KG1 (cell line): ENCODE data around the gene RDH12.
"Not testable (repeated sequence)": the region's sequence is repeated elsewhere in the genome, so short reads cannot be mapped to it uniquely, and the experiment has no call there.

Source experiments
- DNase-seq: peaks from one replicate; lab custom pipeline; 2025; lab: John Stamatoyannopoulos, UW

Gene RDH12

DNA sequence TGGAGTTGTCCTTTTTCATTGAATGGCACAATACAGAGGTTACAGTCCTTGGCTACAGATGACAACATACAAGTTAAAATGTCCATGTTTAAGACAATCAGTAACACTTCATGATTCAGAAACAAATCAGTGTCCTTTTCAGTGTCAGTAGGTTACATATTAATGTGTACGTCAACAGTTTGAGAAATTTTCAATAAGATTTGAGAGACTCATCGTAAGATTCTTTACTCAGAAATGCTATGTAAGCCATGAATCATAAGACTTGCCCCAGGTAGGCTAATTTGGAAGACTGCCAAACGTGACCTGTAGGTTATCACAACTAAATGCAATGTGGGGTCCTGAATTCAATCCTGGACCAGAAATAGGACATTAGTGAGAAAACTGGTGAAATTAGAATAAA lies 3.5 kb downstream of the RDH12 start:
- no peak for DNase-seq

DNA sequence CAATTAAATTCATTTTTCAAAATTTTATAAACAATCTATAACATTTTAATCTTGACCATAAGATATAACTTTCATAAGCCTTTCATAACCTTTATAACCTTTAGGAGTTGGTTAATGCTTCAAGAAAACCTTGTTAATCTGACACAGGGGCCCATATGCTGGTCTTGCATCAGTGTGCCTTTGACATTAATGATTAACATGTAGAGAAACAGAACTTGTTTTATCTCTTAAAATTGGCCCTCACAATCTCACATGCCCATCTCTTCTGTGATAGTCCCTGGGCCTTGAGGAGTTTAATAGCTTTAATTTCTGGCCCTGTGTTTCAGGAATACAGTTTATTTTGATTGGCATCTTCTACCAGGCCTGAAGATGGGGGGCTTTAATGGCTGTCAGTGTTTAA lies 7.7 kb downstream of the RDH12 start:
- DNase-seq: not testable (repeated sequence)

DNA sequence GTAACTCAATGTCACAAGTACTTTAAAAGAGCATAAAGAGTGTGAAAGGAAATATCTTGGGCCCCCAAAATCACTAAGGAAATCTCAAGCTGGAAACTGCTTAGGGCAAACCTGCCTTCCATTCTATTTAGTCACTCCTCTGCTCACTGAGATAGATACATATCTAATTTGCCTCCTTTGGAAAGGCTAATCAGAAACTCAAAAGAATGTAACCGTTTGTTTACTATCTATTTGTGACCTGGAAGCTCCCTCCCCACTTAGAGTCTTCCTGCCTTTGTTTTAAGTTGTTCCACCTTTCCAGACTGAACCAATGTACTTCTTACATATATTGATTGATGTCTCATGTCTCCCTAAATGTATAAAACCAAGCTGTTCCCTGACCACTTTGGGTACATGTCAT lies 8.1 kb downstream of the RDH12 start:
- DNase-seq: not testable (repeated sequence)

DNA sequence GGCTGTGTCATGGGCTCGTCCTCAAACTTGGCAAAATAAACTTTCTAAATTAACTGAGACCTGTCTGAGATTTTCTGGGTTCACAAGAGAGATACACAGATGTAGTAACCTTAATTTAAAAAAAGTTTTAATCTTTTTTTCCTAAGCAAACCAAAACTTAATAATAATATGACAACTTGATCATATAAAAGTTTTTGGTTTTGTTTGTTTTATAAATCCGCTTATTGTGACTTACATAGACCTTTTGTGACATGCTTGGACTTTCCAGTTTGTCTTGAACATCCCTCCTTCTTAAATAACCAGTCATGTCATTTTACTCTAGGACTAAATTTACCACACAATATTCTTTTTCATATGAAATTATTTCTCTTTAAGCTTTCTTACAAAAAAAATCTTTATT lies 8.5 kb downstream of the RDH12 start:
- DNase-seq: no peak

DNA sequence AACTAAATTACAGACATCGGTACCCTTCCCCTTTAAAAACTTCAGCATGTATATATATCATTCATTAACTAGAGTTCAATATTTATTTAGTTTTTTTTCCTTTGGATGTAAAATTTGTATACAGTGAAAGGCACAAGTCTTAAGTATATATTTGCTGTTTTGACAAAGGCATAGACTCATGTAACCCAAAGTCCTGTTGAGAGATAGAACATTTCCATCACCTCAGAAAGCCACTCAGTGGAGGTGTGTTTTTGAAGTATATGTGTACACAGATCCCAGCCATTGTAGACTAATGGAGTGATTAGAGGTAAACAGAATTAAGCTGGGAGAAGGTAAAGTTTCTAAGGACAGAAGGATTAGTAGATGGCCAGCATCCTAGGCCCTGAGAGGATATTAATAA lies 15.4 kb downstream of the RDH12 start:
- no peak for DNase-seq

DNA sequence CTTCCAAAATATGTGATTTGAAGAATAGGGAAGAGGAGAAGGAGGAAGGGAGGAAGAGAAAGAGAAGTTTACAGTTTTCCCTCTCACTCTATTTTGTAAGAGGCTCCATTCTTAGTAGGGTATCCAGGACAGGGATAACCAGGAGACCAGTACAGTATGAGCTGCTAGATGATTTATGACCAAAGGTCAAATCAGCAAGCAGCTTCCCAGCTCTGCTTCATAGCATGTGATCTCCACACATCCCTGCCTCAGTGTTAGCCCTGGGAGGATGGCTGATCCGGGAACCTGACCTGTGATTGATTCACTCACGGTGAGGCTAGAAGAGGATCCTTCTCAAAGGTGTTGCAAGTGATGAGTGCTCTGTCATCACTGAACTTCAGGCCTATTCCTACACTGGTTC lies 16.6 kb downstream of the RDH12 start:
- no peak for DNase-seq

DNA sequence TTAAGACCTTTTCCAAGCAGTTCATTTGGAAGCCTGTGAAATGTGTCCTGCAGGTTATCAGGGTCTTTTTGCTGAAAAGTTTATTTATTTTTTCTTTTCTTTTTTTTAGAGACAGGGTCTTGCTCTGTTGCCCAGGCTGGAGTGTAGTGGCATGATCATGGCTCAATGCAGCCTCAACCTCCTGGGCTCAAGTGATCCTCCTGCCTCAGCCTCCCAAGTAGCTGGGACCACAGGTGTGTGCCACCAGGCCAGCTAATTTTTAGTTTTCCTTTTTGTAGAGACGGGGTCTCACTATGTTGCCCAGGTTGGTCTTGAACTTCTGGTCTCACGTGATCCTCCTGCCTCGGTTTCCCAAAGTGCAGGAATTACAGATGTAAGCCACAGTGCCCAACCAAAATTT lies 17.7 kb downstream of the RDH12 start:
- DNase-seq: not testable (repeated sequence)

DNA sequence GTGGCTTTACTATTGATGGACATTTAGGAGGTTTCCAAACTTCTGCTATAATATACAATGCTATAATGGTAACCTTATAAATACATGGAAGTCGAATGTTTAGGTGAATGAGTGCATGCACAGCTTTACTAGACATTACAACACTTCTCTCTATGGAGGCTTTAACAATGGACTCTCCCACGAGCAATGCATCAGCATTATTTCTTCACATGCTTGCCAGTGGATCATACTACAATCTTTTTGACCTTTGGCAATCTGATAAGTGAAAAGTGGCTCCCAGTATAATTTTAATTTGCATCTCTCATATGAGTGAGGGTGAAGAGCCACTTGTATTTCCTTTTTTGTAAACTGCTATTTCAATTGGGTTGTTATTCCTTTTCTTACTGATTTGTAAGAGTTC lies 18.2 kb downstream of the RDH12 start:
- no peak for DNase-seq

DNA sequence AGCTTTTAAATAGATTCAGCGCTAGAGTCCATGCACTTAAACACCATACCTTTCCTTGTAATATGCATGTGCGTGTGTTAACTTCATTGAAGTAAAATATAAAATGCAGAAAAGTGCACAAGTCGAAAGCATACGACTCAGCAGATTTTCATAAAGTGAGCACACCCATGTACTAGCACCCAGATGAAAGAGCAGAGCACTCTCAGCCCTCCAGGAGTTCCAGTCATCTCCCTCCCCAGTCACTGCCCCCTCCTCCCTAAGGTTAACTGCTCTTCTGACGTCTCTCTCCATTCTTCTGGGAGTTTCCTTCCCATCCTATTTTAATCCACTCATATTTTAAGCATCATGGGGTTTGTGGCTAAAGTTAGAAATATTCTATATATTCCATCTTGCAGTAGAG lies 20.2 kb downstream of the RDH12 start:
- DNase-seq: no peak

DNA sequence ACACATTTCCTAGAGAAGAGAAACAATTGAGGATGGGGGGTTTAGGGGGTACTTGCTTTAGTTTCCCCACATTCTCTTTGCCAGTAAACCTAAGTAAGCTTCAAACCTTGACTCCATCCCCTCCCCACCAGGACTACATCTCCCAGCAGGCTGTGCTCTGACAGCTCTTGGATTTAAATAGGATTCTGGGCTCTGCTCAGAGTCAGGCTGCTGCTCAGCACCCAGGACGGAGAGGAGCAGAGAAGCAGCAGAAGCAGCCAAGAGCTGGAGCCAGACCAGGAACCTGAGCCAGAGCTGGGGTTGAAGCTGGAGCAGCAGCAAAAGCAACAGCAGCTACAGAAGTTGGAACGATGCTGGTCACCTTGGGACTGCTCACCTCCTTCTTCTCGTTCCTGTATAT lies 20.6 kb downstream of the RDH12 start:
- DNase-seq: no peak

DNA sequence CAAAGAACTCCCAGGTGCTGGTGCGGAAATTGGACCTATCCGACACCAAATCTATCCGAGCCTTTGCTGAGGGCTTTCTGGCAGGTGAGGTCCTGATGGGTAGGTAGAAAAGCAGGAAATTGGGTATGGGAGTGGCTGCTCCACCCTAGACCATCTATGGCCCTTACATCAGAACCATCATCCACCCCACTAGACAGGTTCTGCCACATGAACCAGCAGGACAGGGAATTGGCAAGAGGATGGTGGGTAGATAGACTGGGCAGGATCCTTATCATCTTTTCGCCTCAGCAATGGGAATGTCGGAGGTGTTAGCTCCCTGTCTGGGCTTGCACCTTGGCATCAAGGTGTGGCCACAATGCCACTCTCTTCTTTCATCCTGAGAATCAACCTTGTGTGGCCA lies 23.5 kb downstream of the RDH12 start:
- DNase-seq: no peak

DNA sequence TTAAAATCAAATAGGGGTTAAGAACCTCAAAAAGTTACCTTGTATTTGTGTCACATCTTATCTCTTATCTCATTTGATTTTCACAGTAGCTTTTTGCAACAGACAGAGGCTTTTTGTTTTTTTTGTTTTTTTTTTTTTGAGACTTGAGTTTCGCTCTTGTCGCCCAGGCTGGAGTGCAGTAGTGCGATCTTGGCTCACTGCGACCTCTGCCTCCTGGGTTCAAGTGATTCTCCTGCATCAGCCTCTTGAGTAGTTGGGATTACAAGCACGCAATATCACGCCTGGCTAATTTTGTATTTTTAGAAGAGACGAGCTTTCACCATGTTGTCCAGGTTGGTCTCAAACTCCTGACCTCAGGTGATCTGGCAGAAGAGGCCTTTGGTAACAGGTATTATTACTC lies 25.7 kb downstream of the RDH12 start:
- DNase-seq: no peak

DNA sequence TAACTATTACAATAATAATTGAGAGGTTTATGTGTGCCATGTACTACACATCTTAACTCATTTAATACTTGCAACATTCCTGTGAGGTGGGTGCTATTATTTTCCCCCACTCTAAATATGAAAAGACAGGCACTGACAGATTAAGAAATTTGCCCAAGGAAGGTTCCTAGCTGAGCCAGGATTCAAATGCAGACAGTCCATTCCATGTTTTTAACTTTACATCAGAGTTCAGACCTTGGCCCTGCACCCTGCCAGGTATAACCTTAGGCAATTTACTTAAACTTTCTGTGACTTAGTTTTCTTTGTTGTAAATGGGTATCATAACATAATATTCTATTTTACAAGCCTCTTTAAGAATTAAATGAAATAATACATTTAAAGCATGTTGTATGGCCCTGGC lies 26.6 kb downstream of the RDH12 start:
- no peak for DNase-seq

DNA sequence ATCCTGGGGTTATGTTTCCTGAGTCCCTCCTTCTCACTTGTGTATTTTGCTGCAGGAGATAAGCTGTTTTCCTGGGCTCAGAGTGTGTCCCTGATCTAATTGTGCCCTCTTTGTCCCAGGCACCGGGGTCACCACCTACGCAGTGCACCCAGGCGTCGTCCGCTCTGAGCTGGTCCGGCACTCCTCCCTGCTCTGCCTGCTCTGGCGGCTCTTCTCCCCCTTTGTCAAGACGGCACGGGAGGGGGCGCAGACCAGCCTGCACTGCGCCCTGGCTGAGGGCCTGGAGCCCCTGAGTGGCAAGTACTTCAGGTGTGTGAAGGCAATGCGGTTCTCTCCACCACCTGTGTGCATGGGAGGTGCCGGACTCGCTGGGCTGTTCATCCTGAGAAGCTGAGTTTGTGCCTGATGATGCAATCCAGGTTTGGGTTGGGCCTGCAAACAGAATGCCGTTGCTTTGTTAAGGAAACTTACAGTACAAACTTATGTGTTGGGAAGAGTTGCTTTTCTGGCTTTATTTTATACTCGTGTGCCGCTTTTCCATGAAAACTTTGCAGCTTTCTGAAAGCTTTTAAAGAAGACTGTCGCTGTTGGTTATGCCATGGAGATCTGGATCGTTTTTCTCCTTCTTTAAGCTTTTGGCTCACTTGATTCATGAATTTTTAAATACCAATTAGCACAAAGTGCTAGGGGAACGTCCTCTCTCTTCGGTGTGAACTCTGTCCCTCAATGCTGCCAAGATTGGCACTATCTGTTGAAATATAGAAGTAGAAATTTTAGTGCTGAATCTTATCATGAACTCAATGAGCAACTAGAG lies 27.6 kb downstream of the RDH12 start:
- no peak for DNase-seq

DNA sequence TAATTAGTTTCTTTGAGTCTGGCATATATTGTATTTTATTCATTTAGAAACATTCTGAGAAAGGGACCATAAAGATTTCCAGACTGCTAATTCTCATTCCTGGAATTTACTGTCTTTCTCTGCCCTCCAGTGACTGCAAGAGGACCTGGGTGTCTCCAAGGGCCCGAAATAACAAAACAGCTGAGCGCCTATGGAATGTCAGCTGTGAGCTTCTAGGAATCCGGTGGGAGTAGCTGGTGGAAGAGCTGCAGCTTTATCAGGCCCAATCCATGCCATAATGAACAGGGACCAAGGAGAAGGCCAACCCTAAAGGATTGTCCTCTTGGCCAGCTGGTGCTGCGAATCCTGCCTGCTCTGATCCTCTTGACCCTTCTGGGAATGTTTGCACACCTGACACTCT lies 31.9 kb downstream of the RDH12 start:
- no peak for DNase-seq

DNA sequence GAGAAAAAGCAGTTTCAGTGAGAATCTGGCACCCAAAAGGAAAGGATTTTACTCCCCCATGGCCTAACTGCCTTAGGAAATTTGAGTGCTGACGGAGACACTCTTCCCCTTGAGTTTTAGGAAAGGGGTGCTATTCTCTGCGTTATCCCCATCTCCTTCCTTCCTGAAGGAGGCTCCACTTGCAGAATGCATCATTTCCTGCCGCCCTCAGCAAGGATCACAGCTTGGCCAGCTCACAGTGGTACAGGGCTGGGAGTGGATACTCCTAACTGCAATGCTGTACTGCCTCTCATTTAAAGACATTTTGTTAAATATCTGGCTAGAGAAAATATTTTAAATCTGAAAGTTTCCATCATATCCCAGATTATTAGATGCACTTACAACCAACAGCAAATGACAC lies 33.0 kb downstream of the RDH12 start:
- DNase-seq: no peak

DNA sequence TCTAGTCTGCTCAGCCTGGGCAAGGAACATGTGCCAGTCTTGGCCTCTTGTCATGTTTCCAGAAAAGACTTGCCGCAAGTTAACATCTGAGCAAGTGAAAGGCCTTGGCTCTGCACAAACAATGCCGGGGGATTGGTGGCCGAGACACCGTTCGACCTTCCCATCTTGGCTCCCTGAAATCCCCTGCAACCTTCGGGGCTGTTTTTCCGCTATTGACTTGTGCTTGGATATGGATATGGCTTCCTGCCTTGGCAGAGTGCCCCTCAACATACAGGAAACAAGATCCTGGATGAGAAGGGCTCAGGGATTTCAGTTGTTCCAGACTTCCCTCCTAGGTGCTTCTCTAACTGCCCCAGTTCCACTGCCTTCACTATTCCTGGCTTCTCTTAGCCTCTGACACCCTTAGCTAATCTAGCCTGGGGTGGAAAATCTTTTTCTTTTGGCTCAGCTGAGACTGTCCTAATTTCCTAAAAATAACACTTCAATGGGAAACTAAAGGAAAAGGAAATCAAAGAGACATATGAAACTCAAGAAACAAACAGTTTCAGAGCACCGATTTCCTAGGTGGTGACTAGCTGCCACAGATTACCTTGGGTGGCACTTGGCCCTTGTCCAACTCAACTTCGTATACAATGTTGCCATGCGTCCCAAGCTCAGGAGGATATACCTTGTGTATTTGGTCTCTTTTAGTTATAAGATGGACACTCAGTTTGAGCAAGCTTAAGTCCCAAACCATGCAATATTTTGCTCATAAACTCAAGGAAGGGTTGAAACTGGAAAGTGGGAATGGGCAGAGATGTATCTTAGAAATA lies 33.9 kb downstream of the RDH12 start:
- no peak for DNase-seq

DNA sequence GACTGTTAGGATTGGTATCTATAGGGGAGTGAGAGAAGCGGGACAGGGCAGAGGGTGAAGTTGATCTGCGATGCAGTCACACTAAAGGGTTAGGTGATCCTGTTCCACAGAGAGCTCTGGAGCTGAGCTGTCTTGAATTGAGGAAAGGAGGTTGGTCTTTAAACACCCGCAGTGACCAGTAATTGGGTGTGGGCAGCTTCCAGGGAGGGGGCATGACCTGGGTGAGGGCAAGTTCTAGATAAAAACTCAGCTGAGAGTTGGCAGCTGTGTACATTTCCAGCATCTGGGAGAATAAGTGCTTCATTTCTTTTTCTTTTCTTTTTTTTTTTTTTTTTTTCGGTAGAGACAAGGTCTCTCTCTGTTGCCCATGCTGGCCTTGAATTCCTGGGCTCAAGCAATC lies 35.1 kb downstream of the RDH12 start:
- DNase-seq: no peak

DNA sequence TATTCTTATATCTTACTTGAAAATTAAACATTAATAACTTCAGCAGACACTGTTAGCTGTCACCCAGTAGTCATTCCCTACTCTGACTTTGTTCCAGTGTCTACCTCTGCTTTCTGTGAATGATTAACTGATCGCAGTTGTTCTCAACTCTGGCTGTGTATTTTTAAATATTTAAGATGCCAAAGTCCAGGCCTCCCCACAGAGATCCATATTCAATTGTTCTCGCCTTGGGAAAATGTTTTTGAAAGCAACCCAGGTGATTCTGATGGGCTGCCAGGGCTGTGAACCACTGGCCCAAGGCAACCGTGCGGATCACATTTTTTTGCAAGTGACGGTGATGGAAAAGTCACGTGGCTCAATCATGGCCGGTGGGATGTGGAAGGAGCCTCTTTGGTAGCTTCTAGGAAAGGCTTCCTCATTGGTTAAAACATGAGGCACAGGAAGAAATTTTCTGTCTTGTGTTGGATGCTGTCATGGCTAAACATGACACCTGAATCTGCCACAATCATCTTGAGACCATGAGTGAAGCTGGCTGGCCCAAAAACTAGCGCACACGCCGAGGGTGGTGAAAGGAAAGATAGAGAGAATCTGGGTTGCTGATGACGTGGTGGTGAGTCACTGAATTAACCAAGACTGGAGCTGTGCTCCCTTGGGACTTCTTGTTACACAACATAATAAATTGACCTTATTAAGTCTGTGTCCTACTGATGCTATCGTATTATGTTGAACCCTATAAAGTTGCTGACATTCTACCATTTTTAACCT lies 37.2 kb downstream of the RDH12 start:
- DNase-seq: no peak

DNA sequence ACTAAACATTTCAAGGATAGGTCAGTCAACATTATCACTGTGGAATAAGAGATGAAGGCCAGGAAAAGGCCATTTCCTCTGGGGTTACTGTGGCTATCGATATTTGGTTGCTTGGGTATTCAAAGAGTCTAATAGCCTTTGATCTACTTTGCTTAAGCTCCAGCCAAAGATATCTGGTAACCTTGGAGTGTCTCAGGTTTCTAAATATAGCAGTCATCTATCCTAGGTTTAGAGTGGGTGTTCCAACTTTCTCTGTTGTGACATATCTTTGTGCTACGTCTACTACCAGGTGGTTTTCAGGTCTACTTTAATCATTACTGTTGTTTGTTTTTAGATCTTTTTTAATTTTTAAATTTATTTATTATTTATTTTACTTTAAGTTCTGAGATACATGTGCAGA lies 42.4 kb downstream of the RDH12 start:
- no peak for DNase-seq

DNA sequence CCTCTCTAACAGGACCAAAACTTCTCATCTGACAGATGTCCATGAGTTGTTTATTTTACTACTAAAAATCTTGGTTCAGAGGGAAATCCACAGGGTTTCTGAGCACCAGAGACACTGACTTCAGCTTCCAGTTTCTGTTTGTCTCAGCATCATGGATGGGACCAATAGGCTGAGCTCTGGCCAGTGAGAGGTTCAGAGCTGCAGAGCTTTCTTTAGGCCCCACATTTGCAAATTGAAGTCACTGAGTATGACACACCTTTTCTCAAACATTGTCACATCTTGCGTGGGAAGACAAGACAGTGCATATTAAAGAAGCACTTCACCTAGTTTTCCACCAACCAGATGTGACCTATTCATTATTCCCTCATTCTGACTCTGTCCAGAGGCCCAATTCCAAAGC lies 45.2 kb downstream of the RDH12 start:
- no peak for DNase-seq

DNA sequence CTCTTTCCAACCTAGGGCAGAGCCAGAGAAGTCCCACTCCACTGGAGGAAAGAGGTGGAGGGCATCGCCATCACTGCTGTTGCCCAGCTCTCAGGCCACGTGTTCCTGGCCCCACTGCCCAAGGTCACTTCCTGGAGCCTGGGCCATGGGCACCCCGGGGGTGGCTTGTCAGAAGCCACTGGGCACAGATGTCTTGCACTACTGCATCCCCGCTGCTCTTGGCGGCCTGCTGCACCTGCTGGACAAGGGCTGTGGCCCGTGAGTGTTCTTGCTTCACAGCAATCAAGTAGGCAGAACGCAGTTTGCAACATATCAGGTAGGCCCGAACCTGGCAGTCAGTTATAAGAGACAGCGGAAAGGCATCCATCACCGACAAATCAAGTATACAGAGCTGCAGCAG lies 46.6 kb downstream of the RDH12 start:
- no peak for DNase-seq
